ENCODE data around the gene MAIP1. TPM values are rescaled to one million over a fixed set of nuclear protein-coding genes. Genes with fewer than 3 reads are reported as not detected.

The MAIP1 gene
- total and polyA plus RNA-seq, 9 of the 15 experiments (the other 6 are each of a cell fraction or from before 2014, with no cell fraction given), result 3.6 to 30.0 (median 24.5) TPM

DNA sequence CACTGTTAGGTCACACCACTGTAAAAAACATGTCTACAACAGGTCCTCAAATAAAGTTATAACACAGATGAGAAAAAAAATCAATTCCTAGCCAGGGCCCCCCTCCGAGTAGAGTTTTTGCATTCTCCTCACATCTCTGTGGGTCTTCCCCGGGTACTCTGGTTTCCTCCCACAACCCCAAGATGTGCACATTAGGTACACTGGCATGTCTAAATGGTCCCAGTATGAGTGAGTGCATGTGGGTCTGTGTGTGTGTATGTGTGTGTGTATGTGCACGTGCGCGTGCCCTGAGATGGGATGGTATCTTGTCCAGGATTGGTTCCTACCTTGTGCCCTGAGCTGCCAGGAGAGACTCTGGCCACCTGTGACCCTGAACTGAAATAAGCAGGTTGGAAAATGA, 5.0 kb upstream of the MAIP1 start:
- FAIRE-seq (no peak), ATAC-seq (no peak), DNase-seq (ENCODE audit: extremely low read depth in 1 of 4, low spot score in 3 of 4) (no peak)
- ChIA-PET POLR2A (no interaction called here), CTCF (ENCODE audit: low intra/inter-chr PET ratio) (no interaction called here)
- H3K4me3 ChIP-seq, result no peak overlapping the region
- H4K20me1 ChIP-seq (replicated peaks; ENCODE audit: control insufficient read depth, insufficient read depth, low read length), result no peaks in the 10 kb centered on the region
- TF ChIP-seq, protein P1, sequence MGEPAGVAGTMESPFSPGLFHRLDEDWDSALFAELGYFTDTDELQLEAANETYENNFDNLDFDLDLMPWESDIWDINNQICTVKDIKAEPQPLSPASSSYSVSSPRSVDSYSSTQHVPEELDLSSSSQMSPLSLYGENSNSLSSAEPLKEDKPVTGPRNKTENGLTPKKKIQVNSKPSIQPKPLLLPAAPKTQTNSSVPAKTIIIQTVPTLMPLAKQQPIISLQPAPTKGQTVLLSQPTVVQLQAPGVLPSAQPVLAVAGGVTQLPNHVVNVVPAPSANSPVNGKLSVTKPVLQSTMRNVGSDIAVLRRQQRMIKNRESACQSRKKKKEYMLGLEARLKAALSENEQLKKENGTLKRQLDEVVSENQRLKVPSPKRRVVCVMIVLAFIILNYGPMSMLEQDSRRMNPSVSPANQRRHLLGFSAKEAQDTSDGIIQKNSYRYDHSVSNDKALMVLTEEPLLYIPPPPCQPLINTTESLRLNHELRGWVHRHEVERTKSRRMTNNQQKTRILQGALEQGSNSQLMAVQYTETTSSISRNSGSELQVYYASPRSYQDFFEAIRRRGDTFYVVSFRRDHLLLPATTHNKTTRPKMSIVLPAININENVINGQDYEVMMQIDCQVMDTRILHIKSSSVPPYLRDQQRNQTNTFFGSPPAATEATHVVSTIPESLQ (CRISPR knock-in tag; IDR thresholded peaks at IDR 0.05), result no peak
- TF ChIP-seq ZBTB7A (IDR thresholded peaks at IDR 0.05; ENCODE audit: borderline replicate concordance, control insufficient read depth, low read depth, low read length) (no peak), RBM34 (IDR thresholded peaks at IDR 0.05; ENCODE audit: borderline replicate concordance, insufficient read depth, low read length) (no peak), ZNF589 (CRISPR knock-in tag; IDR thresholded peaks at IDR 0.05; ENCODE audit: low read depth) (no peak), ZNF707 (CRISPR knock-in tag; conservative IDR thresholded peaks at IDR 0.05) (no peak), HNRNPH1 (optimal IDR thresholded peaks at IDR 0.05; ENCODE audit: low read depth, low read length) (no peak), ZFP1 (CRISPR knock-in tag; IDR thresholded peaks at IDR 0.05) (no peak), KLF1 (tag; IDR thresholded peaks at IDR 0.05) (no peak), PPARD (CRISPR knock-in tag; IDR thresholded peaks at IDR 0.05) (no peak)
- TF ChIP-seq, protein P2, sequence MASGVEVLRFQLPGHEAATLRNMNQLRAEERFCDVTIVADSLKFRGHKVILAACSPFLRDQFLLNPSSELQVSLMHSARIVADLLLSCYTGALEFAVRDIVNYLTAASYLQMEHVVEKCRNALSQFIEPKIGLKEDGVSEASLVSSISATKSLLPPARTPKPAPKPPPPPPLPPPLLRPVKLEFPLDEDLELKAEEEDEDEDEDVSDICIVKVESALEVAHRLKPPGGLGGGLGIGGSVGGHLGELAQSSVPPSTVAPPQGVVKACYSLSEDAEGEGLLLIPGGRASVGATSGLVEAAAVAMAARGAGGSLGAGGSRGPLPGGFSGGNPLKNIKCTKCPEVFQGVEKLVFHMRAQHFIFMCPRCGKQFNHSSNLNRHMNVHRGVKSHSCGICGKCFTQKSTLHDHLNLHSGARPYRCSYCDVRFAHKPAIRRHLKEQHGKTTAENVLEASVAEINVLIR (CRISPR knock-in tag; IDR thresholded peaks at IDR 0.05), result no peak
- no peaks in the 10 kb centered on the region for H3K9me3 ChIP-seq (replicated peaks; ENCODE audit: control insufficient read depth, insufficient read depth, low read depth, low read length)
- in situ Hi-C loops (cut with MboI), result loop anchor here (25.0 kb wide), 1 partner anchor 1262 kb away; no protein-coding TSS in a partner anchor
- BruUV-seq (replicated peaks), result no TSS peak
- peaks cover 55% of the 10 kb centered on the region for H3K36me3 ChIP-seq (ENCODE audit: control insufficient read depth, insufficient read depth, low read length)
- H3K27me3 ChIP-seq (ENCODE audit: control insufficient read depth in 2 of 2, insufficient read depth in 2 of 2, low read length in 2 of 2), result no peaks in the 10 kb centered on the region
- H3K79me2 ChIP-seq (ENCODE audit: control insufficient read depth, insufficient read depth, low read length), result peaks cover 52% of the 10 kb centered on the region
- no peak overlapping the region for H2AFZ ChIP-seq (ENCODE audit: low read depth, low read length)
- H3K4me1 ChIP-seq (replicated peaks in 1 of 2; ENCODE audit: control insufficient read depth in 2 of 2, insufficient read depth in 2 of 2, low read length in 2 of 2), result peaks cover 0 to 6% of the 10 kb centered on the region in 2 experiments; a peak in 3 of 5 replicates
- no peaks in the 10 kb centered on the region for H3K9me1 ChIP-seq (ENCODE audit: control insufficient read depth, insufficient read depth, low read length)
- no peak overlapping the region for H3K4me2 ChIP-seq (ENCODE audit: insufficient read depth, low read length)
- intact Hi-C loops (cut with micrococcal nuclease), result no loop called here
- H3K27ac ChIP-seq (ENCODE audit: extremely low read depth, low read depth, low read length), result no peak overlapping the region
- 97% methylated on average over 4 of the region's 5 CpGs for WGBS (ENCODE audit: insufficient coverage, low coverage, missing lambda C conversion rate)
- H3K9ac ChIP-seq (ENCODE audit: insufficient read depth in 1 of 2, low read depth in 2 of 2, low read length in 2 of 2), result no peak overlapping the region

Data from K562 (cell line).